GM23338 (cell line): ENCODE measurements around the gene AP3S1.

Experiments used
- CREB1 ChIP-seq: fragments of 250-450 bp; sonication (Bioruptor Pico); IDR thresholded peaks from 2 replicates; pipeline ENCODE4 v1.5.0; 2020; ENCODE audit warnings: low read depth, mild to moderate bottlenecking, moderate library complexity
- CTCF ChIP-seq, 2 experiments: fragments of 200-600 bp in 1 of 2; sonication (generic) in 1 of 2; conservative IDR thresholded peaks; 2 replicates each; pipeline versions ENCODE4 v1.5.1 to v1.6.1; 2016 to 2017; ENCODE audit warnings: antibody characterized with exemption in 2 of 2, low read depth in 2 of 2, mild to moderate bottlenecking in 2 of 2, moderate library complexity in 1 of 2
- ETS1 ChIP-seq: IDR thresholded peaks from 2 replicates; pipeline ENCODE4 v1.6.1; 2016; ENCODE audit warnings: antibody characterized with exemption
- EZH2 ChIP-seq: fragments of 200-600 bp; sonication (generic); IDR thresholded peaks from one replicate; pipeline ENCODE4 v1.8.0; 2017; ENCODE audit warnings: antibody characterized with exemption, mild to moderate bottlenecking, low read depth; ENCODE audit not compliant: unreplicated experiment
- EZH2phosphoT487 ChIP-seq: fragments of 200-600 bp; sonication (generic); IDR thresholded peaks from one replicate; pipeline ENCODE4 v1.8.1; 2018; ENCODE audit warnings: antibody characterized with exemption; ENCODE audit not compliant: unreplicated experiment
- NANOG ChIP-seq: IDR thresholded peaks from 2 replicates; pipeline ENCODE4 v1.6.1; 2016; ENCODE audit warnings: antibody characterized with exemption, borderline replicate concordance
- POLR2AphosphoS5 ChIP-seq: IDR thresholded peaks from 2 replicates; pipeline ENCODE4 v1.6.1; 2016; ENCODE audit warnings: antibody characterized with exemption, low read depth
- STAT1 ChIP-seq: IDR thresholded peaks from one replicate; pipeline ENCODE4 v1.6.1; 2016; ENCODE audit warnings: antibody characterized with exemption; ENCODE audit not compliant: unreplicated experiment
- ZNF114 ChIP-seq: fragments of 250-450 bp; sonication (Bioruptor Pico); IDR thresholded peaks from 2 replicates; pipeline ENCODE4 v1.5.0; 2020; ENCODE audit warnings: mild to moderate bottlenecking, moderate library complexity
- ZNF331 ChIP-seq: fragments of 250-450 bp; sonication (Bioruptor Pico); IDR thresholded peaks from 2 replicates; pipeline ENCODE4 v1.5.0; 2020; ENCODE audit warnings: low read depth, mild to moderate bottlenecking, moderate library complexity
- TF ChIP-seq, protein P1 (sequence below): IDR thresholded peaks from one replicate; pipeline ENCODE4 v1.6.1; 2018; ENCODE audit warnings: antibody characterized with exemption; ENCODE audit not compliant: unreplicated experiment

- TF ChIP-seq, protein P1, sequence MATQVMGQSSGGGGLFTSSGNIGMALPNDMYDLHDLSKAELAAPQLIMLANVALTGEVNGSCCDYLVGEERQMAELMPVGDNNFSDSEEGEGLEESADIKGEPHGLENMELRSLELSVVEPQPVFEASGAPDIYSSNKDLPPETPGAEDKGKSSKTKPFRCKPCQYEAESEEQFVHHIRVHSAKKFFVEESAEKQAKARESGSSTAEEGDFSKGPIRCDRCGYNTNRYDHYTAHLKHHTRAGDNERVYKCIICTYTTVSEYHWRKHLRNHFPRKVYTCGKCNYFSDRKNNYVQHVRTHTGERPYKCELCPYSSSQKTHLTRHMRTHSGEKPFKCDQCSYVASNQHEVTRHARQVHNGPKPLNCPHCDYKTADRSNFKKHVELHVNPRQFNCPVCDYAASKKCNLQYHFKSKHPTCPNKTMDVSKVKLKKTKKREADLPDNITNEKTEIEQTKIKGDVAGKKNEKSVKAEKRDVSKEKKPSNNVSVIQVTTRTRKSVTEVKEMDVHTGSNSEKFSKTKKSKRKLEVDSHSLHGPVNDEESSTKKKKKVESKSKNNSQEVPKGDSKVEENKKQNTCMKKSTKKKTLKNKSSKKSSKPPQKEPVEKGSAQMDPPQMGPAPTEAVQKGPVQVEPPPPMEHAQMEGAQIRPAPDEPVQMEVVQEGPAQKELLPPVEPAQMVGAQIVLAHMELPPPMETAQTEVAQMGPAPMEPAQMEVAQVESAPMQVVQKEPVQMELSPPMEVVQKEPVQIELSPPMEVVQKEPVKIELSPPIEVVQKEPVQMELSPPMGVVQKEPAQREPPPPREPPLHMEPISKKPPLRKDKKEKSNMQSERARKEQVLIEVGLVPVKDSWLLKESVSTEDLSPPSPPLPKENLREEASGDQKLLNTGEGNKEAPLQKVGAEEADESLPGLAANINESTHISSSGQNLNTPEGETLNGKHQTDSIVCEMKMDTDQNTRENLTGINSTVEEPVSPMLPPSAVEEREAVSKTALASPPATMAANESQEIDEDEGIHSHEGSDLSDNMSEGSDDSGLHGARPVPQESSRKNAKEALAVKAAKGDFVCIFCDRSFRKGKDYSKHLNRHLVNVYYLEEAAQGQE: no peak
- TF ChIP-seq CTCF (conservative IDR thresholded peaks at IDR 0.05; ENCODE audit: low read depth in 2 of 2) (no peak), ZNF114 (no peak), EZH2 (no peak), NANOG (no peak), STAT1 (no peak), CREB1 (no peak), ETS1 (no peak), POLR2AphosphoS5 (no peak), EZH2phosphoT487 (no peak), ZNF331 (CRISPR knock-in tag) (no peak)
These were observed 112.4 kb downstream of the AP3S1 start for GRCh38 chr5:115954144-115954543.
